ENCODE data around the gene SLC22A4.

SLC22A4 gene

DNA sequence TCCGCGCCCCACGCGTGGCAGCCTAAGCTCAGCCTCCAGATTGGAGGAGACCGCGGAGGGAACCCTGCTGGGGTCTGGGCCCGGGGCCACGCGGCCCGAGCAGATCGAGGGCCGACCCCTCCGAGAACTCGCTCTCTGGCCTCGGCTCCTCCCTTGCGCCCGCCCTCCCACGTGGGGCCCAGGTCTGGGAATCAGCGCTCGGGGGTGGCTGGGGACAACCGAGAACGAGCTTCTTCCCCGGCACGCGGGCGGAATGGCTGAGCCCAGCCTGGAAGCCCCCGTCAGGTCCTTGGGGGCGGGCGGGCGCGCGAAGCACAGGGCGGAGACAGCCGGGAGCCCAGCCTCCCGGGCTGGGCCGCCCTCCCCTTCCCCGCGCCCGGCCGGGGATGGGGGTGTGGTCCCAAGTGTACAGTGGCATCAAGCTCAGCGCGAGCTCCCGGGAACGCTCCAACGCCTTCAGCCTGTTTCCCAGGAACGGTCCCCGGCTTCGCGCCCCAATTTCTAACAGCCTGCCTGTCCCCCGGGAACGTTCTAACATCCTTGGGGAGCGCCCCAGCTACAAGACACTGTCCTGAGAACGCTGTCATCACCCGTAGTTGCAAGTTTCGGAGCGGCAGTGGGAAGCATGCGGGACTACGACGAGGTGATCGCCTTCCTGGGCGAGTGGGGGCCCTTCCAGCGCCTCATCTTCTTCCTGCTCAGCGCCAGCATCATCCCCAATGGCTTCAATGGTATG, at the start of gene SLC22A4:
SLC22A4 (plus strand) TSS at position 403 of the 736 bp plus-strand sequence; CDS start at position 626, 223 bp downstream.
- peak; percentile 53 for DNase-seq

DNA sequence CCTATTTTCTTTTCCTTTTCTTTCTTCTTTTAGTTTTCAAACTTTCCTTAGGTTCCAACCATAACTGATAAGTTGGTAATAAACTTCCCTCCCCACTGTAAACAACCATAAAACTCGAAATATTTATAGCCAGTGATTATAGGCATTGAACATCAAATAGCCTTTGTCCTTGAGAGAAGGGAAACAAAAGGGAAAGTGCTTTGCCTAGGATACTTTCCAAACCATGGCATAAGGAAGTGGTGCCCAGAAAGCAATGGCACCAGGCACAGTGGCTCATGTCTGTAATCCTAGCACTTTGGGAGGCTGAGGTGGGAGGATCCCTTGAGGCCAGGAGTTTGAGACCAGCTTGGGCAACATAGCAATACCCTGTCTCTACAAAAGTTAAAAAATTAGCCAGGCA, 48.6 kb upstream of the SLC22A4 start:
- DNase-seq, result no peak

DNA sequence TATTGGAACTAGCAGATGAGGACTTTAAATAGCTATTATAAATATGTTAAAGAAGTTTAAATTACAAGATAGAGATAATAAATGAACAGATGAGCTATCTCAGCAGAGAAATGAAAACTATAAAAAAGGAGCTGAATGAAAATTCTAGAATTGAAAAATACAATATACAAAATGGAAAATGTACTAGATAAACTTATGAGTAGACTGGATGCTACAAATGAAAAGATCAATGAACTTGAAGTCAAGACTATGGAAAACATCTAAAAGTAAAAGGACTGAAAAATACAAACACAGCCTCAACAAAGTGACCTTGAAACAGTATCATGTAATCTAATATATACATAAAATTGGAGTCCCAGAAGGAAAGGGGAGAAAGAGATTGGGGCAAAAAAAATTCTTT, 47.4 kb upstream of the SLC22A4 start:
- DNase-seq, result no peak

DNA sequence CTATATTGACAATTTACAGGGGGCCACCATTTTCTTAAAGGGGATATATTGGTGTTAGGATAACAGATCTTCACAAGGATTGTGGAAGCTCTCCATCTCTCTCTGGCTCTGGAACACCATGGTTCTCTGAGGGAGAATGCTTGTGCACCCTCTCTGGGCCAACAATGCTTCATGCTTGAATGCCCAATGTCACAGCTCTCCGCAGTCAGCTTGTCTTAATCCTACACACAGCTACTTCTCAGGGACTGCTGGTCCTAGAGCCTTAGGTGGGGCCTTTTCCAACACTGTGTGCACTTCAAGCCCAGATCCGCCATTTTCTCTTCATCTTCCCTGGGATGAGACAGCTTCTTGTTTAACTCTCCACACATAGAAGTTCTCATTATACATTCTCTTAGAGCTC, 43.6 kb upstream of the SLC22A4 start:
- no peak for DNase-seq

DNA sequence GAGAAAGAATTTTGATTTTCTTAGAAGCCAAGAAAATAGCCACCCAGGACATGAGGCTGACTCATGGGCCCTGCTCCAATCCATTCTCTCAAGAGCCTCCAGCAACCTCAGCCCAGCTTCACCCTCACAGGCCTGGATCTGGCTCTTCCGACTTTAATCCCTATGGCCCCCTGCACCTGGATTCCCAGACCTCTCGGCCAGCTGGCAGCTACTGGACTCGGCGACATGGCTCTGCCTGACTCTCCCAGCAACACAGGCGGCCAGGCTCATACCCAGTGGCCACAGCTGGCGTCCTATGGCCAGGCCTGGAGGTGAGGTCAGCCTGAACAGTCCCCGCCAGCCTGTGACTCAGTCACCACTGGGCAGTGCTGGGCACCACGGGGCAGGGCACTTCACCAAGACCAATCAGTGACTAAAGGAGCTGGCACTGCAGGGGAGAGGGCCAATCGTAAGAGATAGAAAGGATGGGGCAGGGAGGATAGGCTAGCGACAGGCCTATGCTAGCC, 42.9 kb upstream of the SLC22A4 start:
- DNase-seq, result no peak

DNA sequence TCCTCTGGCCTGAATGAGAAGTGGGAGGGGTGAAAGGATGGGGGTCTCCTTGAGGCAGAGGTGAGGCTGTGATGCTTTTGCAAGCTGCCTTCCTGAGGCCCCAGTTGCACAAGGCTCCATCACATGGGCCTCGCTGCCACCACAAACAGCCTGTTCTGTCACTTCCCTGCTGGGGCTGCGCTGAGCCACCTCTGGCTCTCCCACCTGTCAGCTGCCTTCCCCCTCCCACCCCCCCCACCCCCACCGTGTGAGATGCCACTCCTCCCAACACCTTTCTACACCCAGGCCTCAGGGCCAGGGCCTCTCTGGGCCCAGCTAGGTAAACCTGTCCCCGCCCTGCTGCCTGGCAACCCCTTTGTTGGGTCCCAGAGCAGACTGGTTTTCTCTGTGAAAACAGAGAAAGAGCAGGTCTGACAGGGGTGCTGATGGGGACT, 41.2 kb upstream of the SLC22A4 start:
- DNase-seq, result no peak

DNA sequence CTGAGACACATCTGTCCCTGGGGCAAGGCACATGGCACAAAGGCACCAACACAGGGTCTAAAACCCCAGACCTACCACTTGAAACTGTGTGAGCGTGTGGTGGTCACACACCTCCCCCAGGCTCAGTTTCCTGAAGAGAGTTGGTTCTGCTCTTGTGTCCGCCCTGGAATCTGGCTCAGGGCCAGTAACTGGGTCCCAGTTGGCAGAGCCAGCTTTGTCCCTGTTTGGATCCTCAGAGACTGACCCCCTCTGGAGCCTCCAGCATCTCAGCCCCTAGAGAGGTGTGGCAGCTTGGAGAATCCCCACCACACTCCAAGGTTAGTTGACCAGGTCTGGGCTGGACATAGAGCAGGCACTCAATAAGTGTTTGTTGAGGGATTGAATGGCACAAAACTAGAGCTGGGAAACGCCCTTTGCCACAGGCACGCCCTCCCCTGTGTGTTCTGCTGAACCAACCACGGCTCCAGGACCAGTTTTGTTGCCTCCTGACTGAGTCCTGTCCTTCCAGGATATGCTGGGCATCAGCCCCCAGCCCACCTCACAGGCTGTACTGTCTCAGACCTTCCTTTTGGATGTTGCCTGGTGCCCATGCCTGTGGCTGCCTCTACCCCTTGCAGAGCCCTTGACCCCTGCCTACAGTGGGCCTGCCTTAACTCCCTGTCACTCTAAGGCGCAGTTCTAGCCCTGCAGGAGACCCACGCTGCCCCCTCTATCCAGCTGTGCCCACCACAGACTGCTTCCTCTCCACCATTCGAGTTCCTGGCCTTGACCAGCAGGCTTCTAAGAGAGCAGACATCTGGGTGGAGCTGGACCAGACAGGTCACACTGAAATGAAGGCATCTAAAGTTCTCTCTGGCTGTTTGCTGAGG, 40.5 kb upstream of the SLC22A4 start:
- DNase-seq, result no peak

DNA sequence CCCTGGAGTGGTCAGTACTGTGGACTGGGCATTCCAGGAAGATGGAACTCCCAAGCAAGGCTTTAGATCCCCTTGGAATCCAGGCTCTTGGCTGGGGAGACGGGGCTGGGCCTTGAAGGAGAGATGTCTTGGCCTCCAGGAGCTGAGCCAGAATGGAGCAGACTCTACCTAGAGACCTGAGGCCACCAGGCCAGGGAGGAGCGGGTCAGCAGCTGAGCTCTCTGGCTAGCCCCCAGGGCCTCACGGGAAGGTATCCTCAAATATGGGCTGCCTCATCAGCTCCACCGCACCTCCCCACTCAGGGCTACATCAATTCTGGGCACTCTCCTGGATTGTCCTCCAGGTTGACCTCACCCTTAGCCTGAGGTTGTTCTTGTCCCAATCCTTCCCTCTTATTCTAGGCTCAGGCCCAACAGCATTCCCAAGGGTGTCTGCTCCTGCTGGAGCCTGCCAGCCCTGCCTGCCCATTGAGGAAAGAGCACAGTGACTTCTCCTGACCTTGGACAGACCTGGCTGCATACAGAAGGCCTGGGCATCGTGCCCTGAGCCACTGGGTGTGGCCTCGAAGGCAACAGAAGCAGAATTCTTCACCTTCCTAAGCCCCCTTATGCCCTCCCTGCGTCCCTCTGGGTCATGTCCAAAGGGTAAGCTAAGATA, 39.7 kb upstream of the SLC22A4 start:
- DNase-seq, result no peak

DNA sequence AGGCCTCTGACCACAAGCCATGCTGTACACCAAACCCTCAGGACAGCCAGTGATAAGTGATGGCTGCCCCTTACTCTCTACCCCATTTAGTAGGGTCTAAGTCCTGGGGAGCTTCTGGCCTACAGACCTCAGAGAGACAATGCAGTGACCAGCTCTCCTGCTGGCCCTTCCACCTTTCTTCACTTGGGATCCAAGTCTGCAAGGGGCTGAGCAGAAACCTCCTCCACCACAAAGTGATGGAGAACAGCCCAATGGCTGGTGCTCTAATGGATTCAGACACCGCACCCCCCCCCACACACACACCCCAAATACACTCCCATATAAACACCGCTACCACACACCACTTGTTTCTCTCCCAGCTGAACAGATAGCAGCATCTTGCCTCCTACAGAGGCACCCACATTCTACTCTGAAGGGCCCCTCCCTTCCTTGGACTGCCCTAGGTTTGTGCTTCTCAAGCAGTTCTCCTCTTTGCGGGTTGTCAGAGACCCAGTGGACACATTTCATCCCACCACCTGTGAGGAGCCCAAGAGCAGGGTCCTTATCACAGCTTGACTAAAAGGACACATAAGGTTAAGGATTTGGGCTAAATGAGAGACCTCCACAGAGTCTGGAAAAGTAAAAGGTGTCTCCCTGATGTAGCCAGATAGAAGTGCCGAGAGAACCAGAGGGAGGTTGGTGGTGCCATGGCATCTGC, 38.0 kb upstream of the SLC22A4 start:
- no peak for DNase-seq

DNA sequence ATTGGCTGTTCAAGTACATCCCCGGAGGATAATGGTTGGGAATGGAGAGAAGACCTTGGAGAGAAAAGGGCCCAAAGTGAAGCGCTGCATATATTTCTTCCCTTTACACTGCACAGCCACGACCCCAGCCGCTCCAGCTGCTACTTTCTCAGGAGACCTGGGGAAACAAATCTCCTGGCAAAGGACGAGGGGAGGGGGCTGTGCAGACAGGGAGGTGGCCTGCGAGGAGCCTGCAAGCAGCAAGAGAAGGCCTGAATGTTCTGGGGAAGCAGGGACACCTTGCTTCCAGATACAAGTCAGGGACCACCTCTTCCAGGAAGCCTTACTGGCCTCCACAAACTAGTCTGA, 37.4 kb upstream of the SLC22A4 start:
- DNase-seq, result no peak

DNA sequence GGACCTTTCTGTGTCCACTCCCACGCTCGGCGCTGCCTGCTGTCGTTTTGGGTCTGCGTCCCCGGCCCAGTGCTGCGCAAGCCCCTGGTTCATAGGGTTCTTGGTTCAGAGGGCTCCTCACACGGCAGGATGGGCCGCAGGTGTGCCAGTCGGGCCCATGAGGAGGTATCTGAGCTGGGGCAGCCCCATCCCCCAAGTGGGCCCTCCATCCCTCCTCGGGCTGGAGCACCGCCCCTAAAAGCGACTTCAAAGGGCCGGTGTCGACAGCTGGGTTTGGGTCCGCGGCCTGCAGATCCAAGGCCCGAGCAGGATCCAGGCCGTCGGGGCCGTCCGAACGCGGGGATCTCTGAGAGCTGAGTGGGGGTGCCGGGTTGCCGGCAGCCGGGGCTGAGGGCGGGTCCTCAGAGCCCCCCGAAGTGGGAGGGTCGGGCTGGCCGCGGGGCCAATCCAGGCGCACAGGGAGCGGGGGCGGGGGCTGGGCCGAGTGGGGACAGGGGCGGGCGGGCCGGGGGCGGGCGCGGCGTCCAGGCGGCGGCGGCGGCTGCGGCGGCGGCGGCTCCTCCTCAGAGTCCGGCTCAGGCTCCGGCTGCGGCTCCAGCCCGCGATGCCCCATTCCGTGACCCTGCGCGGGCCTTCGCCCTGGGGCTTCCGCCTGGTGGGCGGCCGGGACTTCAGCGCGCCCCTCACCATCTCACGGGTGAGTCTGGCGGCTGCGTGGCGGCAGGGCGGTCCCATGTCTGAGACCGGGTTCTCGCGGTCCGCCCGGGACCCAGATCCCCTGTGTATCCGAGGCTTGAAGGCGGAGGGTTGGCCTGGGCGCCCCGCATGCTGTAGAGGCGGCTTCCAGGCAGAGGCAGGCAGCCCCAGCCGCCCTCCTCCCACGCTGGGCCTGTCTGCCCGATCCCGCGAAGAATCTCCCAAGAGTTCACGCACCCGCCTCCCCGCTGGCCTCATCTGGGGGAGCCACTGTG, 36.8 kb upstream of the SLC22A4 start, which contains the start of gene PDLIM4:
PDLIM4 (plus strand) TSS at position 566 of the 971 bp plus-strand sequence; CDS start at position 605, 39 bp downstream.
- no peak for DNase-seq

DNA sequence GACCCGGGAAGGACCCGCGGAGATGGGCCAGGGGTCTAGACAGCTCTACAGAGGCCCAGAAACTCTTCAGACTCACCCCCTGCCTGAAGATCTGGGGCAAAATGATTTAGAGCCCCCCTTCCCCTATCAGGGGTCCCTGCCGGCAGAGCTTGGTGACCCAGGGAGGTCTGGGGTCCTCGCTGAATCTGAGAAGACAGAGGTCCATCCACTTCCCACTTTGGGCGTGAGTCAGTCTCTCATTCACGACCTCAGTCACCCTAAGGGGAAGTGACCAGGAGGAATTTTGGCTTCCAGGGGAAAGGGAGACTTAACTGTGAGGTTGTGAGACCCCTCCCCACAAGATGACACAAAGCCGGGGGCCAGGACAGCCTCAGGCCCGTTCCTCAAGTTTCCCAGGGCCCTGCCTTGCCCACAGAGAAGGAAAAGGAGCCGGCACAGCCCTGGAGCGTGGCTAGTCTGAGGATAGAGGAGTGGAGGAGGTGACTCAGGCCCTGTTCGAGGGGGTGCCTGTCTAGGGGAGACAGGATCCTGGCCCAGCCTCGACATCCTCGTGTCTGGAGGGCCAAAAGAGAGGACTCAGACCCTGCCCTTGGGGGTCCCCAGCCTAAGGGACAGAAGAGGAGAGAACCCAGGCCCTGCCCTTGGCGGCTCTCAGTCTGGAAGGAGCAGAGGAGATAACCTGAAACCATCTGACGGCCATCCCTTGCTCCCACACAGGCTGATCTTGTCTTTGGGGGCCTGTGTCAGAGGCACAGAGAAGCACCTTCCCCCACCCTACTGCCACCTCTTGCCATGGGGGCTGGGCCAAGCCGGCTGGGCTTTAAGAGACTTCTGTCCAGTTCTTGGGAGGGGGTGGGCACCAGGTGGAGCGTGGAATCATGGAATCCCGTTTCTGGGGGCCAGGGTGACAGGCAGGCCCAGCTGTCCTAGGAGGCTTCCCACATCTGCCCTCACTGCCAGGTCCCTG, 35.8 kb upstream of the SLC22A4 start:
- no peak for DNase-seq

DNA sequence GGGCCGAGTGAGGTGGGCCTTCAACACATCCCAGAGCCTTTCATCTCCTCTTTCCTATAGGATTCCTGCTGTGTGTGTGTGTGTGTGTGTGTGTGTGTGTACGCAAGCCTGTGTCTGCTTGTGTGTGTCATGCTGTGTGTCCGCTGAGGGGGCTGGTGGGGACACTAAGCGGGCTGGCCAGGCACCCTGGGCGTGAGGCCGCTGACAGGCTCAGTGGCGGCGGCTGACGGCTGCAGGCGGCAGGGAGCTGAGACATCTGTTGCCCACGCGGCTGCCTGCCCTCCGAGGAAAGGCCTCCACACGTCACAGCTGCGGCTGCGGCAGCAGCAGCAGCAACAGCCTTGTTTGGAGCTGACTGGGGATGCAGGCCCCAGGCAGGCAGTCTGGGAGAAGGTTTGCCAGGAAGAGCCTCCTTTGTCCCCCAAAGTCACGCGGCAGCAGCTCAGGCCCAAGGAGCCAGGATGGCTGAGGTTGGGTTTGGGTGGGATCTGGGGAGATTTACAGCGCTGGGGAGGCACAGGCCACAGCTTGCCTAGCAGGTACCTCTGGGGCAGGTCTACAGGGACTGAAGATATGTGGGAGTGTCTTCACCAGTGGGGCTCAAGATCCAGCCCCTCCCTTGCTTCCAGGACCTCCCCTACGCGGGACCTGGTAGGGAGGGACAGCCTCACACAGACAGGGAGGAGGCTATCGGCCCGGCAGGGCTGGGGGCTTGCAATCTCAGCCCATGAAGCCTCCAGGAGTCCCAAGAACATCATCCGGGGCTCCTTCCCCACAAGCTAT, 34.9 kb upstream of the SLC22A4 start:
- no peak for DNase-seq

DNA sequence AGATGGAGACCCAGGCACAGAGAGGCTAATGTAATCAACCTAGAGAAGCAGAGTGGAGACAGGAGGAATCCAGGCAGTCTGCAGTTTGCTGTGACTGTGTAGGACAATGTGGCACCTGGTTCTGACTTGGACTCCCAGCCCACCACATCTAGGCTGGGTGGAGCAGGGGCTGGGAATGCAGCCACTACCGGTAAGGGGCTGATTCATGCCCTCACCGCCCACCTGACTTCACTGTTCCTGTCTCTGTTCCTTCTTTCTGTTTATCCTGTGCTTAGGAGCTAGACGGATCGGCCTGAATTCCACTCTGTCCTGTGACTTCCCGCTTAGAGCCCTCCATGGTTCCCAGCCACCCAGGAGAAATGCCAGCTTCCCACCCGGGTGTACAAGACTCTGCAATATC, 34.1 kb upstream of the SLC22A4 start:
- DNase-seq, result no peak

DNA sequence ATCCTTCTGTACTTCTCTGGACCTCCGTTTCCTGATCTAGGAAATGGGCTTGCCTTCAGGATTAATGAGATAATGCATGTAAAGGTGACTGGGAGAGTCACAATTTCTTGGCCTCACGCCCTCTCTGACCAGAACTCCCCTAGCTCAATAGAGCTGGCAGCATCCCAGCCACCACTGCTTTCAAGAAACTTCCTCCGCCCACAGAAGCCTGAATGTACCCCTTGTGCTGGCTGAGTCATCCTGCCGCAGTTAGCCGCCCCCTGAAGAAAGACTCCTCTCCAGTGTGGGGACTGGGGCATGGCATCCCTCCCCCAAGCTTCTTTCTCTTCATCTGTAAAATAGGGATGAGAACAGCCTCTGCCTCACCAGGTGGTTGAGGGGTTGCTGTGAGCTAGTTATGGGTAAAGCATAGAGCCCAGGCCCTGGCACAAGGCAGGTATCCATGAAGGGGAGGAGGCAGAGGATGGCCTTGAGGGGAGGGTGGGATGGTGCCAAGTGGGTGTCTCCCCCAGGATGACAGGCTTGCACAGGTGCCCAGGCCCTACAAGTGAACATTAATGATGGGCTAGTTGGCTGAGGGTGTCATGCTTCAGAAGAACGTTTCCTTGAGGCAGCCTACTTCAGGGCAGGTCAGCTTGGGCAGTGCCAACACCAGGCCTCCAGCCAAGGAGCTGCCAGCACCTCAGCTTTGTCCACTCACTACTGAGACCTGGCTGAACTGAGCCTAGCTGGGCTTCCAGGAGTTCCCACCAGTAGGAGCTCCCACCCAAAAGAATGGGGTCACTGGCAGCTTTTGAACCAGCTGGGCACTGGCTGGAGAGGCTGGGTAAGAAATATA, 33.3 kb upstream of the SLC22A4 start:
- no peak for DNase-seq

DNA sequence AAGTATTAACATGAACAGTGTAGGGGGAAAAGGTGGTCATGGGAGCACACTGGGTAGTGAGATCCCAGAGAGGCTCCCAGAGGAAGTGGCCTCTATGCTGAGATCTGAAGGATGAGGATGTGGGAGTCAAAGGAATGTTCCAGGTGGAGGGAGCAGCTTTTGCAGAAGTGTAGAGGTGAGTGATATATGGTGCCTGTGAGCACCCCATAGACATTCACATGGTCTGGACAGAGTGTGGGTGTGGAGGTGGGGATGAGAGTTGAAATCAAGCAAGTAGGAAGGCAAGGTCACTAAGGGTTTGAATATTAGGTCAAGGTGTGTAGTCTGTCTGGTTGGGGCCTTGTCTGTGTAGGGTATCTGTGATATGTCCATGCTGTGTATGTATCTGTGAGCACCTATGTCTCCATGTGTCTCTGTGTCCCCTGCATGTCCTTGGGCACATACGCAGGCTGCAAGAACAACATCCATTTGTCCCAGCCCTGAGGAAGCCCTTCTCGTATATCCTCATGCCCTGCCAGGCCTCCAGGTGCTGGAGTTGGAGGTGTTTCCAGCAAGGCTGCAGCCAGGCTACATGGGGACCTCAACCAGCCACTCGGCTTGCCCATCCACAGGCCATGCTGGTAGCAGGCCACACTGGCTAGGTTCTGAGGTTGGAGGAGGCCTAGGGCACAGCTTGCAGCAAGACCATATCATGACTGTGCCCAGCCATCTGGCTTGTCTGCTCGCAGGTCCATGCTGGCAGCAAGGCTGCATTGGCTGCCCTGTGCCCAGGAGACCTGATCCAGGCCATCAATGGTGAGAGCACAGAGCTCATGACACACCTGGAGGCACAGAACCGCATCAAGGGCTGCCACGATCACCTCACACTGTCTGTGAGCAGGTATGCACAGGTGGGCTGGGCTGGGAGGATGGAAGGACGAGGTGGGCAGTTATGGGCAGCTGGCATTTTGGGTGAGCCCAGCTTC, 32.0 kb upstream of the SLC22A4 start:
- DNase-seq, result no peak

DNA sequence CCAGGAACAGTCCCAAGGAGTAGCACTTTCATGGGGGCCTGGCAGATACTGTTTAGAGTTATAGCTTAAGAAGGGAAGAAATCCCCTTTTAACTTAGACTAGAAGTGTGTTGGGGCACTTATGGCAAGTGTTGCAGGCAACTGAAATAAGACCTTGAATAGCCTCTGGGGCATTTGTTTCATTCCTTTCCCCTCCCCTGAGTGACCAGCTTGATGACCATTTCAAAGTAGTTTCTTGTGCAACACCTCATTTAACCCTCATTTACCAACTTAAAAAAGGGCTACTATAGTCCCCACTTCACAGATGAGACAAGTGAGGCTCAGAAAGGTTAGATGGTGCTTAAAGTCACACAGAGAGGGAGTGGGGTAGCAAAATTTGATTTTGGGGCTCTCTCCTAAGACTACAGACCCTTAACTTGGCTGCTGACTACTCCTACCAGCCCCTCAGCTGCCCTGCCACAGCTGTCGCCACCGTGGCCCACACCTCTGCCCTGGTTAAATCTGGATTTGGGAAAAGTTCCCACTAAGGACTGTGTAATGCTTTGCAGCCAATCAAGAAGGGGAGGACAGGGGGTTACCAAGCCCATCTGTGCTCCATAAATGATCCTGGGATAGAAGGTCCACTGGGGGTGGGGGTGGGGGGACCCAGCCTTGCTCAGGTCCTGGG, 31.2 kb upstream of the SLC22A4 start:
- DNase-seq, result no peak

Measured in activated CD4-positive, alpha-beta T cell treated with anti-CD3 and anti-CD28 coated beads, Interleukin-2, amount 50 U/mL, for 1 hour (primary cell).